Anterior cingulate cortex (tissue), 58 donors: Measurements from ENCODE around the gene GSG1L.
A peak's percentile ranks its signal among the peaks of the same experiment; 100 is the strongest.
"Not testable (repeated sequence)": the region's sequence is repeated elsewhere in the genome, so short reads cannot be mapped to it uniquely, and the experiment has no call there.

ENCODE experiments used
- DNase-seq, 58 donors: peaks; one replicate each; lab custom pipeline; 2025; lab: John Stamatoyannopoulos, UW

The GSG1L gene

GRCh38 chr16:27920391-27920891 lies 143.1 kb downstream of the GSG1L start:
- DNase-seq, result peak in 39 of 58 donors; percentile 3 to 77 (median 21)

DNA sequence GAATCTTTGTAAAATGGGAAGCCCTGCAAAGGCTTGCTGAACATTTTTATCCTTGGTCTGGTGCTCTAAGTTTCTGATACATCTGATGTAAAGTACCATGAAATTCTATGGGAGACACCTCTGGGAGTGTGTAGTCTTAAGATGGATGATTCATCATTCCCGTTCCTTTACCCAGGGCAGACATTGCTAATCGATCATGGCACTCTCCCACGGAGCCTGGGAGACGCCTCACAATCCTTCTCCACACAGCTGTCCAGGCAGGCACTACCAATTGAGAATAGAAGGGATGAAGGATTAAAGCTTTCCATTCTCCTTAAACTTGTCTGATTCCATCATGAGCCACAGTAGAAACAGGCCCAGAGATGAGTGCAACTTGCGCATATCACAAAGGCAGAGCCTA lies 144.8 kb downstream of the GSG1L start:
- no peak for DNase-seq

DNA sequence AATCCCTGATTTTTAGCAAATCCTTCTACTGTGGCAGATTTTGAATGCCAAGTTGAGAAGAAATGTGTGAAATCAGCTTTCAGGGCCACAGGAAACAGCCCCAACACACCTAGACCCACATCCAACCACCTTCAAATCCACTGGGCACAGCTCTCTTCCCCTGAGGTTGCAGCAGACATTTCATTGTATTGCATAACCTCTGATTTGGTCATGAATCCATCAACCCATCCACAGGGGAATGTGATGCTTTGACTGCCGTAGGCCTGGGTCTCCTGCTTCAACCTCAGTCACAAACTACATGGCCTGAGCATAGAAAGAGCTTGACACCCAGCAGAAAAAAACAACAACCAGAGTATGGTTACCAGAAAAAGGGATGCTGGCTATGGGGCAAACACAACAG lies 145.6 kb downstream of the GSG1L start:
- no peak for DNase-seq

DNA sequence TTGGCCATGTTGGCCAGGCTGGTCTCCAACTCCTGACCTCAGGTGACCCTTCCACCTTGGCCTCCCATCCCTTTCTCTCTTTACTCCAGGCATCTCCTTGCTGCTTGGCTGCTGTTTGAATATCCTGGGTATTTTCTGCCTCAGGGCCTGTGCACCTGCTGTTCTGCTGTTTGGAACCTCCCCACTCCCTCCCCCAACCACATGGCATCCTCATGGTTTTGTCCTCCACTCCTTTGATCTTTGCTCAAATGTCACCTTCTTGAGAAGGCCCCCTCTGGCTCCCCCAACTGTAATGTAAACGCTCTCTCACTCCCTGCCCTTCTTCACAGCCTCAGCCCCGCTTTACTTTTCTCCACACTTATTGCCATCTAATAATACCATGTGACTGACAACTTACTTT lies 152.0 kb downstream of the GSG1L start:
- no peak for DNase-seq

DNA sequence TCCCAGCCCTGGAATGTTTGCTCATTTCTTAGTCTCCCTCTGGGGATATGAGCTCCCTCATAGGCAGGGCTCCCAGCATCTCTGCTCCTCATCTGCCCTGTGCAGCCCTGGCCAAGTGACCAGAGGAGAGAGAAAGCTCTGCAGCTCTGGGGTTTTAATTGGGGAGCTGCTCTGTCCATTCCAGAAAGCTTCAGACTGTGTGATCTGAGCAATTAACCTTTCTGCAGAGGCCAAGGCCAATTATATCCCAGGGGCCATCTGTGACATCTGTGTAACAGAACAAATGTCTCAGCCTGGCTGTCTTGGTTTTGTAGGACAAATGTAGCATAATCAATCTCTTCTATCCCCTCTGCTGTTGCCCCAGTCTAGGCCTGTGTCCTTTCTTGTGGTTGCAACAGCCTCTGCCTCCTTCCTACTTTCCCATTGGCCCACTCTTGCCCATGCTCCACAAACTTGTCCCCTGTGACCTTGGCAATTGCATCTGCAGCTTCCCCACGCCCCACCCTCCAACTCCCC lies 156.0 kb downstream of the GSG1L start:
- no peak for DNase-seq

- no peak for DNase-seq
These were observed 156.6 kb downstream of the GSG1L start for GRCh38 chr16:27906883-27907282.

DNA sequence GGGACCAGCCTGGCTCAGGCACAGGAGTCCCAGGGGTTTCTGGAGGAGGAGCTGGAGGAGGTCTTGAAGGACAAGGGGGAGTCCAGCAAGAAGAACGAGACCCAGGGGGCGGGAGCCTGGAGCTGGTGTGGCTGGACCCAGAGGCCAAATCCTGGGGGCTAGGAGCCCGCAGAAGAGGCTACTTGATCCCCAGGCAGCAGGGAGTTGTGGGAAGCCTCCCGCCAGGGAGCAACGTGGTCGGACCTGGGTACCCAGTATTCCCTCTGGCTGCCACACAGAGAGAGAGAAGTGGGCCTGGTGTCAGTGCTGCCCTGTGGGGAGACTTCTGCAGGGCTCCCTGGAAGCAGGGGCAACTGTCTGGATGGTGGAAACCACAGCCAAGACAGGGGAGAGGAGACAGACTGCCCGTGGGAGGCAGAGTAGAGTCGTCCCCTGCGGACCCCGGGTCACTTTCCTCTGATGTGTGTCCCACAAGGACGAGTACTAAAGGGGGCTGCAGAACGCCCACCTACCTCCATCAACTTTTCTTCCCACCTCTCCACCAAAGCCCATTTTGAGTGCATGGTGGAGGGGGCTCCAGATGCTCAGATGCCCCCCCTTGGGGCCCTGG lies 160.4 kb downstream of the GSG1L start:
- DNase-seq, result no peak

- DNase-seq, result no peak
These were observed 161.0 kb downstream of the GSG1L start for GRCh38 chr16:27902551-27902950.

GRCh38 chr16:27901956-27902355 lies 161.6 kb downstream of the GSG1L start:
- no peak for DNase-seq

- DNase-seq, result peak in 4 of 58 donors; percentile 3 to 25 (median 8)
These were observed 163.8 kb downstream of the GSG1L start for GRCh38 chr16:27899736-27900135.

- no peak for DNase-seq
These were observed 169.1 kb downstream of the GSG1L start for GRCh38 chr16:27894386-27894785.

- DNase-seq, result no peak
These were observed 170.6 kb downstream of the GSG1L start for GRCh38 chr16:27892879-27893278.

GRCh38 chr16:27890866-27891265 lies 172.6 kb downstream of the GSG1L start:
- DNase-seq, result no peak

GRCh38 chr16:27890006-27890405 lies 173.5 kb downstream of the GSG1L start:
- DNase-seq, result no peak

DNA sequence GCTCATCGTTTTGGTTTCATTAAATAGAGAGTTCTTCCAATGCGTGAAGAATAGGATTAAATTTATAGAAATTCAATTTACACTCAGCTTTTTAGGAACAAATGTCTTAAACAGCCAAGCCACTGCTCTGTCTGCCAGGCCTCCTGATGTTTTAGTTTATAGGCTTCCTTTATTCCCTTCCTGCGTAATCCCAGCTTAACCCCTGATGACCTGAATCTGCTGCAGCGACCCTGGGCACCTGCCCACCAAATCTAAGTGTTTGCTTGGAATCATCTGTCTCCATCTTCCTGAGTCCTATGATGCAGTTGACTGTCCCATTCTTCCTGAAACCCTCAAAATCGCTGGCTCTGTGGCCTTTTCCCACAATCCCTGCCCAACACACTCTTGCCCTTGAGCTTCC lies 179.9 kb downstream of the GSG1L start:
- no peak for DNase-seq

- DNase-seq, result no peak
These were observed 183.2 kb downstream of the GSG1L start for GRCh38 chr16:27880287-27880686.

DNA sequence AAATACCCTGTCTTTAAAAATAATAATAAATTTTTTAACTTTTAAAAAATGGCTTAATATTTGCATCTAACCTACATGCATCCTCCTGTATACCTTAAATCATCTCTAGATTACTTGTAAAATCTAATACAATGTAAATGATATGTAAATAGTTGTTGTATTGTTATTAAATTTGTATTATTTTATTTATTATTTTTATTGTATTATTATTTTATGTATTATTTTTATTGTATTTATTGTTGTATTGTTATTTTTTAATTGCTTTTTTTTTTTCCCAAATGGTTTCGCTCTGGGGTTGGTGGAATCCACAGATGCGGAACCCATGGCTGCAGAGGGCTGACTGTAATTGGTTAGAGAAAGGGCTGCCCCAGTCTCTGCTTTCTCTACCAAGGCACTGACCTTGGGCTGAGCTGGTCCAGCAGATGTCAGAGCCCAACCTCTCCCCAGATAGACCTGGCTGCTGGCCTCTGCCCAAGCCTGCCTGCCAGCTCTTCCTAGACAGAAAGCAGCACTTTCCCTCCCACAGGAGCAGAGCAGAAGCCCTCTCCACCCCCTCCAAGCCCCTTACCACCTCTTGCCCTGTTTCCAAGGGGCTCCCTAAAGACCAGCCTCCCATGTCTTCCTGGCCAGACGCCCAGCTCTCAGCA lies 183.8 kb downstream of the GSG1L start:
- DNase-seq, result no peak

- not testable (repeated sequence) for DNase-seq
These were observed 190.9 kb downstream of the GSG1L start for GRCh38 chr16:27872627-27873026.

DNA sequence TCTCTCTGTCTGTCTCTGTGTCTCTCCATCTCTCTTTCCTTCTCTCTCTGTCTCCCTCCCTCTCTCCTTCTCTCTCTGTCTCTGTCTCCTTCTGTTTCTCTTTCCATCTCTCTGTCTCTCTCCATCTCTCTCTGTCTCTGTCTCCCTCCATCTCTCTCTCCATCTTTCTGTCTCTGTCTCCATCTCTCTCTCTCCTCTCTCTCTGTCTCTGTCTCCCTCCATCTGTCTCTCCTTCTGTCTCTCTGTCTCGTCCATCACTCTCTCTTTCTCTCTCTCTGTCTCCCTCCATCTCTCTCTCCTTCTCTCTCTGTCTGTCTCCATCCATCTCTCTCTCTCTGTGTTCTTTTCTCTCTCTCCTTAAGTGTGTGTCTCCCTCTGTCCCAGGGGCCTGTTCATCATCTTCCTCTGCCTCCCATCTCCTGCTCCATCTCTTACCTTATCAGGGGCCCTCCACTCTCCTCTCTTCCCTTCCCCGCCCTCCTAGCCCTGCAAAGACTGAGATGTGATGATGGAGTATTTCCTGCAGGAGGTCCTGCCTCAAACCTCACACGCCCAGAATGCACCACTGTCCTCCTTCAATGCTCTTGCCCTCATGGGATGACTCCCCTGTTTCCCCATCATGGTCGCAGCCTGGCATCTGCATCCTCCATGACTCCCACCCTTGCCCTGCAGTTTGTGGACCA lies 193.3 kb downstream of the GSG1L start:
- DNase-seq, result no peak

DNA sequence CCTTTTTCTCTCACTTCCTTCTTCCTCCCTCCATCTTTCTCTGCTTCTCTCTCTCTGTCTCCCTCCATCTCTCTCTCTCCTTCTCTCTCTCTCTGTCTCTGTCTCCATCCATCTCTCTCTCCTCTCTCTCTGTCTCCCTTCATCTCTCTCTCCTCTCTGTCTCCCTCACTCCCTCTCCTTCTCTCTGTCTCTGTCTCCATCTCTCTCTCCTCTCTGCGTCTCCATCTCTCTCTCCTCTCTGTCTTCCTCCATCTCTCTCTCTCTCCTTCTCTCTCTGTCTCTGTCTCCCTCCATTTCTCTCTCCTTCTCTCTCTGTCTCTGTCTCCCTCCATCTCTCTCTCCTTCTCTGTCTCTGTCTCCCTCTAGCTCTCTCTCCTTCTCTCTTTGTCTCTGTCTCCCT lies 194.1 kb downstream of the GSG1L start:
- no peak for DNase-seq

DNA sequence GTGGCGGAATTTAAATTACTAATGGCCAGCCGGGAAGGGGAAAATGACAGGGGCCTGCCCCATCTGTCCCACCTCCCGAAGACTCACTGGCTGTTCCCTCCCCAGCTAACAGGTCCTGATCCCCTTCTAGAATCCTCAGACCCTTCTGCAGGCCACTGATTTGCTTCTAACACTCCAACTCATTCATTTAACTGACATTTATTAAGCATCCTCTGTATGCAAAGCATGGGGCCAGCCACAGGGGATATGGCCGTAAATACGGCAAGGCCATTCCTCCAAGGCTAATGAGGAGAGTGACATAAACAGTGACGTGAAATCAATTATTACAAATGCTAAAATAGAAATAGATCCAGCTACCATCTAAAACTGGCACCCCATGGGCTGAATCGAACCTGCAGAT lies 195.3 kb downstream of the GSG1L start:
- no peak for DNase-seq
